SK-N-SH treated with all-trans-retinoic acid at 6 μM for 48 hours (cell line): Measurements from ENCODE around the gene SLC39A10.

Experiments used
- ATAC-seq: fragments of 200-7000 bp; cut with Tn5 transposase; 3 replicates; pipeline ENCODE4 v1.9.1; 2020; ENCODE audit warnings: mild to moderate bottlenecking, moderate library complexity
- ARNTL ChIP-seq: fragments of 450-650 bp; formaldehyde crosslinking; IDR thresholded peaks from 2 replicates; pipeline ENCODE4 v1.5.0; 2020; ENCODE audit warnings: low read depth, mild to moderate bottlenecking, moderate library complexity, borderline replicate concordance
- BACH2 ChIP-seq: fragments of 250-450 bp; sonication (Bioruptor Pico); IDR thresholded peaks from 2 replicates; pipeline ENCODE4 v1.9.0; 2021; ENCODE audit warnings: mild to moderate bottlenecking, borderline replicate concordance
- CSRNP3 ChIP-seq: fragments of 250-450 bp; sonication (Bioruptor Pico); IDR thresholded peaks from 2 replicates; pipeline ENCODE4 v1.5.1; 2021; ENCODE audit warnings: mild to moderate bottlenecking, moderate library complexity
- ESRRG ChIP-seq: fragments of 250-450 bp; sonication (Bioruptor Pico); IDR thresholded peaks from 2 replicates; pipeline ENCODE4 v1.6.1; 2021; ENCODE audit warnings: mild to moderate bottlenecking
- GLIS3 ChIP-seq: fragments of 250-450 bp; sonication (Bioruptor Pico); IDR thresholded peaks from 2 replicates; pipeline ENCODE4 v1.5.0; 2020; ENCODE audit warnings: mild to moderate bottlenecking, moderate library complexity
- OSR1 ChIP-seq: fragments of 250-450 bp; sonication (Bioruptor Pico); IDR thresholded peaks from 2 replicates; pipeline ENCODE4 v1.8.0; 2022; ENCODE audit warnings: moderate library complexity, mild to moderate bottlenecking, inconsistent platforms
- PATZ1 ChIP-seq: fragments of 250-450 bp; sonication (Bioruptor Pico); IDR thresholded peaks from 2 replicates; pipeline ENCODE4 v1.8.0; 2020; ENCODE audit warnings: mild to moderate bottlenecking, moderate library complexity, borderline replicate concordance
- POU6F1 ChIP-seq: fragments of 250-450 bp; sonication (Bioruptor Pico); IDR thresholded peaks from 2 replicates; pipeline ENCODE4 v1.8.0; 2021; ENCODE audit warnings: low read depth, mild to moderate bottlenecking, moderate library complexity, borderline replicate concordance
- RARB ChIP-seq: fragments of 250-450 bp; sonication (Bioruptor Pico); IDR thresholded peaks from 2 replicates; pipeline ENCODE4 v1.8.0; 2021; ENCODE audit warnings: mild to moderate bottlenecking, moderate library complexity
- TCF4 ChIP-seq: fragments of 250-450 bp; sonication (Bioruptor Pico); IDR thresholded peaks from 2 replicates; pipeline ENCODE4 v1.8.0; 2021; ENCODE audit warnings: mild to moderate bottlenecking, moderate library complexity, borderline replicate concordance
- TOX ChIP-seq: fragments of 250-450 bp; sonication (Bioruptor Pico); IDR thresholded peaks from 2 replicates; pipeline ENCODE4 v1.8.0; 2021; ENCODE audit warnings: mild to moderate bottlenecking, moderate library complexity, borderline replicate concordance
- ZC3H10 ChIP-seq: fragments of 250-450 bp; sonication (Bioruptor Pico); IDR thresholded peaks from 2 replicates; pipeline ENCODE4 v1.5.1; 2021; ENCODE audit warnings: mild to moderate bottlenecking, moderate library complexity
- ZFP3 ChIP-seq: fragments of 250-450 bp; sonication (Bioruptor Pico); IDR thresholded peaks from 2 replicates; pipeline ENCODE4 v1.5.0; 2020; ENCODE audit warnings: mild to moderate bottlenecking, moderate library complexity
- ZFP30 ChIP-seq: fragments of 450-650 bp; formaldehyde crosslinking; IDR thresholded peaks from 2 replicates; pipeline ENCODE4 v1.5.0; 2022; ENCODE audit warnings: mild to moderate bottlenecking, moderate library complexity
- ZNF565 ChIP-seq: fragments of 450-650 bp; formaldehyde crosslinking; conservative IDR thresholded peaks from 2 replicates; pipeline ENCODE4 v1.5.0; 2020; ENCODE audit warnings: low read depth, mild to moderate bottlenecking, moderate library complexity
- ZNF70 ChIP-seq: fragments of 450-650 bp; formaldehyde crosslinking; IDR thresholded peaks from 2 replicates; pipeline ENCODE4 v1.5.0; 2020; ENCODE audit warnings: mild to moderate bottlenecking, moderate library complexity
- ZNF8 ChIP-seq: fragments of 450-650 bp; formaldehyde crosslinking; IDR thresholded peaks from 2 replicates; pipeline ENCODE4 v1.5.0; 2020; ENCODE audit warnings: mild to moderate bottlenecking, moderate library complexity

SLC39A10 gene

GRCh38 chr2:195696012-195696411 is 39.0 kb downstream of the SLC39A10 start (continued):
- TF ChIP-seq PATZ1 (no peak), ZNF565 (CRISPR knock-in tag) (no peak), ZNF70 (no peak)

GRCh38 chr2:195697681-195698220 is 40.7 kb downstream of the SLC39A10 start:
- no peak for ATAC-seq
- peak; percentile 24; the same call in 1 of the 2 replicates for TF ChIP-seq ZFP30 (CRISPR knock-in tag)
- no peak for TF ChIP-seq BACH2 (CRISPR knock-in tag)

- no peak for ATAC-seq
- TF ChIP-seq ARNTL (CRISPR knock-in tag) (no peak), CSRNP3 (no peak), ZNF8 (CRISPR knock-in tag) (no peak), ZFP3 (CRISPR knock-in tag) (no peak), POU6F1 (CRISPR knock-in tag) (no peak)
These were observed 43.5 kb downstream of the SLC39A10 start for GRCh38 chr2:195700480-195700879.

- no peak for TF ChIP-seq CSRNP3
- TF ChIP-seq RARB (CRISPR knock-in tag) = no peak
- no peak for TF ChIP-seq ESRRG
- TF ChIP-seq GLIS3 = no peak
- no peak for TF ChIP-seq TOX (CRISPR knock-in tag)
- TF ChIP-seq ZNF70 = no peak
- TF ChIP-seq ZFP30 (CRISPR knock-in tag) = no peak
- TF ChIP-seq PATZ1 = no peak
- no peak for TF ChIP-seq TCF4
- no peak for TF ChIP-seq ZNF565 (CRISPR knock-in tag)
- no peak for ATAC-seq
These were observed 49.3 kb downstream of the SLC39A10 start for GRCh38 chr2:195706161-195706900.

GRCh38 chr2:195709901-195710806 is 53.1 kb downstream of the SLC39A10 start:
- no peak for TF ChIP-seq ZC3H10 (CRISPR knock-in tag)
- TF ChIP-seq OSR1 (CRISPR knock-in tag) = no peak
- ATAC-seq = peak; percentile 57
